ENCODE results near the gene FOXO3.
"Not testable (repeated sequence)": the region's sequence is repeated elsewhere in the genome, so short reads cannot be mapped to it uniquely, and the experiment has no call there.

Gene FOXO3

GRCh38 chr6:108682383-108683119 lies 121.8 kb downstream of the FOXO3 start:
- FAIRE-seq; DNase-seq (ENCODE audit: low spot score): not testable (repeated sequence)

- DNase-seq (ENCODE audit: low spot score); FAIRE-seq: not testable (repeated sequence)
Measured at GRCh38 chr6:108683976-108684375, 123.3 kb downstream of the FOXO3 start.

GRCh38 chr6:108684771-108685329 lies 124.1 kb downstream of the FOXO3 start:
- FAIRE-seq (no peak), DNase-seq (ENCODE audit: low spot score) (no peak)

GRCh38 chr6:108685970-108686369 lies 125.3 kb downstream of the FOXO3 start:
- no peak for DNase-seq (ENCODE audit: low spot score)
- no peak for FAIRE-seq

- FAIRE-seq (no peak), DNase-seq (ENCODE audit: low spot score) (no peak)
Measured at GRCh38 chr6:108686896-108687295, 126.2 kb downstream of the FOXO3 start.

GRCh38 chr6:108687921-108688320 lies 127.2 kb downstream of the FOXO3 start:
- DNase-seq (ENCODE audit: low spot score) (no peak), FAIRE-seq (no peak)

GRCh38 chr6:108689272-108690161 lies 128.8 kb downstream of the FOXO3 start:
- FAIRE-seq (no peak), DNase-seq (ENCODE audit: low spot score) (peak; percentile 33)

- DNase-seq (ENCODE audit: low spot score) (no peak), FAIRE-seq (no peak)
Measured at GRCh38 chr6:108690326-108691049, 129.8 kb downstream of the FOXO3 start.

- FAIRE-seq (no peak), DNase-seq (ENCODE audit: low spot score) (no peak)
Measured at GRCh38 chr6:108693430-108694154, 132.9 kb downstream of the FOXO3 start.

- no peak for DNase-seq (ENCODE audit: low spot score)
- no peak for FAIRE-seq
Measured at GRCh38 chr6:108694816-108695215, 134.1 kb downstream of the FOXO3 start.

GRCh38 chr6:108697561-108698161 lies 136.9 kb downstream of the FOXO3 start:
- FAIRE-seq: no peak

GRCh38 chr6:108698593-108699289 lies 138.0 kb downstream of the FOXO3 start:
- no peak for FAIRE-seq
- no peak for DNase-seq (ENCODE audit: low spot score)

More at GRCh38 chr6:108697561-108698161, 136.9 kb downstream of the FOXO3 start:
- no peak for DNase-seq (ENCODE audit: low spot score)

- no peak for DNase-seq (ENCODE audit: low spot score)
- FAIRE-seq: no peak
Measured at GRCh38 chr6:108699290-108700041, 138.7 kb downstream of the FOXO3 start.

- DNase-seq (ENCODE audit: low spot score): no peak
- no peak for FAIRE-seq
Measured at GRCh38 chr6:108702106-108702851, 141.6 kb downstream of the FOXO3 start.

GRCh38 chr6:108706649-108707048 lies 145.9 kb downstream of the FOXO3 start:
- FAIRE-seq: no peak

GRCh38 chr6:108707328-108707976 lies 146.7 kb downstream of the FOXO3 start:
- no peak for FAIRE-seq
- DNase-seq (ENCODE audit: low spot score): no peak

More at GRCh38 chr6:108706649-108707048, 145.9 kb downstream of the FOXO3 start:
- DNase-seq (ENCODE audit: low spot score): no peak

GRCh38 chr6:108710030-108710429 lies 149.3 kb downstream of the FOXO3 start:
- no peak for FAIRE-seq
- no peak for DNase-seq (ENCODE audit: low spot score)

GRCh38 chr6:108710551-108710950 lies 149.8 kb downstream of the FOXO3 start:
- DNase-seq (ENCODE audit: low spot score) (no peak), FAIRE-seq (no peak)

Data from urothelium cell line (cell line).